ENCODE results near the gene CKS1B. TPM values are rescaled to one million over a fixed set of nuclear protein-coding genes. Genes with fewer than 3 reads are reported as not detected.

CKS1B gene
- total and polyA plus RNA-seq, 9 of the 15 experiments (the other 6 are each of a cell fraction or from before 2014, with no cell fraction given): 215 to 1,103 (median 460) TPM

DNA sequence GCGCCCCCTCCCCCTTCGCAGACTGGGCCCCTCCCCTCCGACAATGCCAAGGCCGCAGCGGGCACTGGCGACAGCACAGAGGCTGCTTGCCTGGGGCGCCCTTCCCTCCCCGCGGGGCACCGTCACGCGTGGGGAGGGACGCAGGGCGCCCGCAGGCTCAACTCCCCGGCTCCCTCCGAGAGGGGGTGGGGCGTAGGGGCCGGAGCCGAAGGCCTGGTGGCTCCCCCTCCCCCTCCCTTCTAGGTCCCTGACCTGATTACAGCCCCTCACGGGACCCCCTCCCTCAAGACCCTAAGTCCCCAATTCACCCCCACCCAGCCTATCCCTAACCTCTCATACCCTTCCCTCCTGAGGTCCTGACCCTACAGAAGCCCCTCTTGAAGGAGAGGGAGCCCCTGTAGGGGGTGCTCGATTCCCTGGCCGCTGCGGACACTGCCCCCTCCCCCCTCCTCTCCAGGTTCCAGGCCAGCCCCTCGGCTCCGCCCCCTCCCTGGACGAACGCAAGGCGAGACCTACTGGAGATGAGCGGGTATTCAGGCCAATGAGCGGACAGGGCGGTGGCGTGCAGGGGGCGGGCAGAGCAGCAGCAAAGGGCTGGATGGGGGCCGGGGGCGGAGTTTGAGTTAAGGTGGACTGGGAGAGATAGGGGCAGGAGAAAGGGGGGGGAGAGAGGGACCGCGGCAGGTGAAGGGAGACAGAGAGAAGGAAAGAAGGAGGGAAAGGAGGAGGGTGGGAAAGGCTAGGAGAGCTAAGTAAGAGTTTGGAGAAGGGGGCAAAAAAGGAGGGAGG, 27.4 kb downstream of the CKS1B start (continued):
- TF ChIP-seq MED1 (CRISPR knock-in tag; IDR thresholded peaks at IDR 0.05; ENCODE audit: borderline replicate concordance) (no peak), ILF3 (IDR thresholded peaks at IDR 0.05; ENCODE audit: borderline replicate concordance) (no peak), IRF2 (CRISPR knock-in tag; IDR thresholded peaks at IDR 0.05) (no peak), BCOR (IDR thresholded peaks at IDR 0.05) (peak; percentile 89), ZNF263 (CRISPR knock-in tag; IDR thresholded peaks at IDR 0.05; ENCODE audit: borderline replicate concordance) (0 out of 2 replicates have a peak, but pooled peaks have one; percentile 54), PCBP1 (IDR thresholded peaks at IDR 0.05; ENCODE audit: low read depth, low read length, poor library complexity, severe bottlenecking) (peak; percentile 6), COPS2 (conservative IDR thresholded peaks at IDR 0.05) (no peak), BRF1 (IDR thresholded peaks at IDR 0.05; ENCODE audit: borderline replicate concordance, extremely low read depth, insufficient read length) (no peak), STAG1 (CRISPR knock-in tag; IDR thresholded peaks at IDR 0.05; ENCODE audit: borderline replicate concordance) (no peak), ZNF197 (CRISPR knock-in tag; IDR thresholded peaks at IDR 0.05; ENCODE audit: low read depth) (peak; percentile 15; the same call in 1 of the 2 replicates), SIN3A (IDR thresholded peaks at IDR 0.05; ENCODE audit: borderline replicate concordance in 2 of 2, control insufficient read depth in 1 of 2, low read depth in 2 of 2, low read length in 2 of 2) (peak in 1 of 2 experiments; percentile 15; a peak in 1 of 4 replicates), BMI1 (IDR thresholded peaks at IDR 0.05; ENCODE audit: low read length) (no peak), CBX2 (IDR thresholded peaks at IDR 0.05; ENCODE audit: insufficient read depth, low read length, poor library complexity, severe bottlenecking) (no peak)
- TF ChIP-seq, protein P1, sequence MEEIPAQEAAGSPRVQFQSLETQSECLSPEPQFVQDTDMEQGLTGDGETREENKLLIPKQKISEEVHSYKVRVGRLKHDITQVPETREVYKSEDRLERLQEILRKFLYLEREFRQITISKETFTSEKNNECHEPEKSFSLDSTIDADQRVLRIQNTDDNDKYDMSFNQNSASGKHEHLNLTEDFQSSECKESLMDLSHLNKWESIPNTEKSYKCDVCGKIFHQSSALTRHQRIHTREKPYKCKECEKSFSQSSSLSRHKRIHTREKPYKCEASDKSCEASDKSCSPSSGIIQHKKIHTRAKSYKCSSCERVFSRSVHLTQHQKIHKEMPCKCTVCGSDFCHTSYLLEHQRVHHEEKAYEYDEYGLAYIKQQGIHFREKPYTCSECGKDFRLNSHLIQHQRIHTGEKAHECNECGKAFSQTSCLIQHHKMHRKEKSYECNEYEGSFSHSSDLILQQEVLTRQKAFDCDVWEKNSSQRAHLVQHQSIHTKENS (CRISPR knock-in tag; IDR thresholded peaks at IDR 0.05): no peak
- TF ChIP-seq, protein P2, sequence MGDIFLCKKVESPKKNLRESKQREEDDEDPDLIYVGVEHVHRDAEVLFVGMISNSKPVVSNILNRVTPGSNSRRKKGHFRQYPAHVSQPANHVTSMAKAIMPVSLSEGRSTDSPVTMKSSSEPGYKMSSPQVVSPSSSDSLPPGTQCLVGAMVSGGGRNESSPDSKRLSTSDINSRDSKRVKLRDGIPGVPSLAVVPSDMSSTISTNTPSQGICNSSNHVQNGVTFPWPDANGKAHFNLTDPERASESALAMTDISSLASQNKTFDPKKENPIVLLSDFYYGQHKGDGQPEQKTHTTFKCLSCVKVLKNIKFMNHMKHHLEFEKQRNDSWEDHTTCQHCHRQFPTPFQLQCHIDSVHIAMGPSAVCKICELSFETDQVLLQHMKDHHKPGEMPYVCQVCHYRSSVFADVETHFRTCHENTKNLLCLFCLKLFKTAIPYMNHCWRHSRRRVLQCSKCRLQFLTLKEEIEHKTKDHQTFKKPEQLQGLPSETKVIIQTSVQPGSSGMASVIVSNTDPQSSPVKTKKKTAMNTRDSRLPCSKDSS (IDR thresholded peaks at IDR 0.05; ENCODE audit: low read depth, partially characterized antibody): no peak
- TF ChIP-seq, protein P3, sequence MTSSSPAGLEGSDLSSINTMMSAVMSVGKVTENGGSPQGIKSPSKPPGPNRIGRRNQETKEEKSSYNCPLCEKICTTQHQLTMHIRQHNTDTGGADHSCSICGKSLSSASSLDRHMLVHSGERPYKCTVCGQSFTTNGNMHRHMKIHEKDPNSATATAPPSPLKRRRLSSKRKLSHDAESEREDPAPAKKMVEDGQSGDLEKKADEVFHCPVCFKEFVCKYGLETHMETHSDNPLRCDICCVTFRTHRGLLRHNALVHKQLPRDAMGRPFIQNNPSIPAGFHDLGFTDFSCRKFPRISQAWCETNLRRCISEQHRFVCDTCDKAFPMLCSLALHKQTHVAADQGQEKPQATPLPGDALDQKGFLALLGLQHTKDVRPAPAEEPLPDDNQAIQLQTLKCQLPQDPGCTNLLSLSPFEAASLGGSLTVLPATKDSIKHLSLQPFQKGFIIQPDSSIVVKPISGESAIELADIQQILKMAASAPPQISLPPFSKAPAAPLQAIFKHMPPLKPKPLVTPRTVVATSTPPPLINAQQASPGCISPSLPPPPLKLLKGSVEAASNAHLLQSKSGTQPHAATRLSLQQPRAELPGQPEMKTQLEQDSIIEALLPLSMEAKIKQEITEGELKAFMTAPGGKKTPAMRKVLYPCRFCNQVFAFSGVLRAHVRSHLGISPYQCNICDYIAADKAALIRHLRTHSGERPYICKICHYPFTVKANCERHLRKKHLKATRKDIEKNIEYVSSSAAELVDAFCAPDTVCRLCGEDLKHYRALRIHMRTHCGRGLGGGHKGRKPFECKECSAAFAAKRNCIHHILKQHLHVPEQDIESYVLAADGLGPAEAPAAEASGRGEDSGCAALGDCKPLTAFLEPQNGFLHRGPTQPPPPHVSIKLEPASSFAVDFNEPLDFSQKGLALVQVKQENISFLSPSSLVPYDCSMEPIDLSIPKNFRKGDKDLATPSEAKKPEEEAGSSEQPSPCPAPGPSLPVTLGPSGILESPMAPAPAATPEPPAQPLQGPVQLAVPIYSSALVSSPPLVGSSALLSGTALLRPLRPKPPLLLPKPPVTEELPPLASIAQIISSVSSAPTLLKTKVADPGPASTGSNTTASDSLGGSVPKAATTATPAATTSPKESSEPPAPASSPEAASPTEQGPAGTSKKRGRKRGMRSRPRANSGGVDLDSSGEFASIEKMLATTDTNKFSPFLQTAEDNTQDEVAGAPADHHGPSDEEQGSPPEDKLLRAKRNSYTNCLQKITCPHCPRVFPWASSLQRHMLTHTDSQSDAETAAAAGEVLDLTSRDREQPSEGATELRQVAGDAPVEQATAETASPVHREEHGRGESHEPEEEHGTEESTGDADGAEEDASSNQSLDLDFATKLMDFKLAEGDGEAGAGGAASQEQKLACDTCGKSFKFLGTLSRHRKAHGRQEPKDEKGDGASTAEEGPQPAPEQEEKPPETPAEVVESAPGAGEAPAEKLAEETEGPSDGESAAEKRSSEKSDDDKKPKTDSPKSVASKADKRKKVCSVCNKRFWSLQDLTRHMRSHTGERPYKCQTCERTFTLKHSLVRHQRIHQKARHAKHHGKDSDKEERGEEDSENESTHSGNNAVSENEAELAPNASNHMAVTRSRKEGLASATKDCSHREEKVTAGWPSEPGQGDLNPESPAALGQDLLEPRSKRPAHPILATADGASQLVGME (CRISPR knock-in tag; IDR thresholded peaks at IDR 0.05): no peak
- TF ChIP-seq, protein P4, sequence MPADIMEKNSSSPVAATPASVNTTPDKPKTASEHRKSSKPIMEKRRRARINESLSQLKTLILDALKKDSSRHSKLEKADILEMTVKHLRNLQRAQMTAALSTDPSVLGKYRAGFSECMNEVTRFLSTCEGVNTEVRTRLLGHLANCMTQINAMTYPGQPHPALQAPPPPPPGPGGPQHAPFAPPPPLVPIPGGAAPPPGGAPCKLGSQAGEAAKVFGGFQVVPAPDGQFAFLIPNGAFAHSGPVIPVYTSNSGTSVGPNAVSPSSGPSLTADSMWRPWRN (IDR thresholded peaks at IDR 0.05; ENCODE audit: low read depth): no peak
